NCI-H2081 treated with DMSO at 0.1 percent for 48 hours (cell line): ENCODE measurements around the gene KRTAP2-4.
"Not testable (repeated sequence)": the region's sequence is repeated elsewhere in the genome, so short reads cannot be mapped to it uniquely, and the experiment has no call there.

Experiments
- DNase-seq: peaks from one replicate; lab custom pipeline; 2025; lab: John Stamatoyannopoulos, UW

Gene KRTAP2-4

DNA sequence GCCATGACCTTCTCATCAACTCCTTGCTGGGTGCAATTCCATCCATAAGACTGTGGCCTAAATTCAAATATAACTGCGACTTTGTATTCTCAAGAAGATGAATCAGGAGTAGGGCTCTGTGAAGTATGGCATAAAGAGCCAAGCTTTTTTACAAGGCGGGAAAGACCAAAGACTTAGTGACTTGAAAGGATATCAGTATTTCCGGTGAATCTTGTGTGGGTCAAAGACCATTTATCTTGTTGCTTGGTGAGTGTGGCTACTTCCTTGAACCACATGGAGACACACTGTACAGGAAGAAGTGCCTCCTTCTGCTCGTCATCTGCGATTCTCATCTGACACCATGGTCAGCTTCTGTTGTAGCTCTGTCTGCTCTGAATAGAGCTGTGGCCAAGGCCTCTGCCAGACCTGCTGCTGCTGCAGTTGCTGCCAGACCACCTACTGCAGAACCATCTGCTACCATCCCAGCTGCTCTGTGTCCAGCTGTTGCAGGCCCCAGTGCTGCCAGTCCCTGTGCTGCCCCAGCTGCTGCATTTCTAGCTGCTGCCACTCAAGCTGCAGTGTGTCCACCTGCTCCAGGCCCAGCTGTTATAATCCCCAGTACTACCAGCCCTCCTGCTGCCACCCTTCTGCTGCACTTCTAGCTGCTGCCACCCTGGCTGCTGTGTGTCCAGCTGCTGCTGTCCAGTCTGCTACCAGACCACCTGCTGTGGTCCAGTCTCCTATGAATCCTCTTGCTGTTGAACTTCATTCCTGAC is 6.1 kb upstream of the KRTAP2-4 start:
- no peak for DNase-seq

DNA sequence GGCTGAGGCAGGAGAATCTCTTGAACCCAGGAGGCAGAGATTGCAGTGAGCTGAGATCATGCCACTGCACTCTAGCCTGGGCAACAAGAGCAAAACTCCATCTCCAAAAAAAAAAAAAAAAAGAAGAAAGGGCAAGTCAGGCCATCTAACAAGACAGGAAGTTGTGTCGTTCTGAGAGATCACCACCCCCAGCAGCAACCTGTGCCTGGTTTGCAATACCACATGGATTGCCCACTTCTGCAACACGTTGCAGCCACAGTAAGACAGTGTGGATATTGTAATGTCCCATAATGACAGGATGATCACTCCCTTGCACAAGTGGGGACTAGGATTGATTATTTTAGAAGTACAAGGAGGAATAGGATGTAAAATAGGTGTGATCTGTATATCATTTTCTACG is 3.4 kb upstream of the KRTAP2-4 start:
- no peak for DNase-seq

DNA sequence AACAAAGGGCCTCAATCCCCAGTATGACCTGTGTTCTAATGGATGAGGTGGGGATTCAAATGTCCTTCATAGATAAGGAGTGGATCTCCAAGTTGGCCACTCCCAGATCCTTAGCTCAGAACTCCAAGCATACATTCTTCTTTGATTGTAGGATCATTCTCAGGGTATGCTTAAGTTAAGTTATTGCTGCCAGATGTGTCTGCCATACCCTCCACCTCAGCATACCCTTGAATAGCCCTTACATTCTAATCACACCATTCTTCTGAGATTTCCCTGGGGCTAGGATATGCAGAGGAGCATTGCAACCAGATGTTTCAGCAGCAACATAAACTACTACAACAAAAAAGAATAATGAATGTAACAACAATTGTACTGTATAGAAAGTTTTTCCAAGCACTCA is 1.6 kb upstream of the KRTAP2-4 start:
- no peak for DNase-seq

DNA sequence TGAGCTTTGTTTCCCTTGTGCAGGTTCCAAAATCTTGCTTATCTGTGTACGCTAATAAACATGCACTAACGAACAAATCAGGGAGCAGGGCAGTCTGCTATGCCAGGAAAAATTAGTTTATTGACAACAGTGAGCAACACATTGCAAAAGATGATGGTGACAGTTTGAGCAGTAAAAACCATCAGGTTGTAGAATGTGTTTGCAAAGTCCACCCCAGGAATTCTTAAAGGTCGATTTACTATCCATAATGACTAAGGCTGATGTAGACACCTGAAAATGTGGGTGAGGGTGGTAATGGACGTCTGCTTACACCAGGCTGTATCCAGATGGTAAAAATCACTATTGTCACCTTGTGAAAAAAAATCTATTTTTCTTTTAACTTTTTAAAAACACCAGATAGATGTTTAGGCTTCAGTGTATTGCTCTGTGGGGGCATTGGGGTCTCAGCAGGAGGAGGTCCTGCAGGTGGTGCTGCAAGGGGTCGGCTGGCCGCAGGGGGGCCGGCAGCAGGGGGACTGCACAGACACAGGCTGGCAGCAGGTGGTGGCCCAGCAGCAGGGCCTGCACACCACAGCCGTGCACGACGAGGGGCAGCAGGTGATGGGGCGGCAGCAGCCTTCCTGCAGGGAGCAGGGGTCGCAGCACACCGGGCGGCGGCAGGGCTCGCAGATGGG is 526 bp downstream of the KRTAP2-4 start:
- DNase-seq, result not testable (repeated sequence)

DNA sequence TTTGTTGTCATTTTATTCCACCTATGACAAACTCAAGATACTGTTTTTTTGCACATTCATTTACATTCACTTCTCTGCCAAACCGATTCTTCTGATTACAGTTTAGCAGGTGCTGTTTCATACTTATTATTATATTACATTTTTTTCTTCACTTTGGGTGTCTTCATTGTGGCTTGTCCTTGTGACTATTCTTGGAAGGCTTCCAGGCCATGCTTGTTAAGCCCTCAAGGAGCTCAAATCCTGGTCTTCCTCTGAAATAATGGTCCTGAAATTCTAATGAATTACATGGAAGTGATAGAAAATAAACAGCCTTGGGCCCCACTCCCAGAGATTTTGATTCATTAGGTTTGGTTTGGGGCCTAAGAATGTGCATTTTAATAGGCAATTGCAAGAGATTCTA is 1.4 kb downstream of the KRTAP2-4 start:
- no peak for DNase-seq

DNA sequence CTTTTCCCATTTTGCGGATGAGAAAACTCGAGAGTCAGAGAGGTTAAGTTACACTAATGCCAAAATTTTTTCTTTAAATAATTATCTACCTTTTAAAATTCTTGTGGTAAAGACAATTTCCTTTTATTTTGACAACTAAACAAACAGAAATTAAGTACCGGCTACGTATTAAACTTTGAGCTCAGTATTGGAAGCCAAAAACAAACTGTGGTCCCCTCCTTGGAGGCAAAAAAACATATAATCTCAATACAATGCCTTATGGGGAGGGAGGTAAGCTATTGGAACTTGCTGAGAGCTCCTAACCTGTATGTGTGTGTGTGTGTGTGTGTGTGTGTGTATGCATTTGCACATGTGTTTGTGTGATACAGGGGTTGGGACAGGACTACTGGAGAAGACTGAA is 2.2 kb downstream of the KRTAP2-4 start:
- DNase-seq, result no peak

DNA sequence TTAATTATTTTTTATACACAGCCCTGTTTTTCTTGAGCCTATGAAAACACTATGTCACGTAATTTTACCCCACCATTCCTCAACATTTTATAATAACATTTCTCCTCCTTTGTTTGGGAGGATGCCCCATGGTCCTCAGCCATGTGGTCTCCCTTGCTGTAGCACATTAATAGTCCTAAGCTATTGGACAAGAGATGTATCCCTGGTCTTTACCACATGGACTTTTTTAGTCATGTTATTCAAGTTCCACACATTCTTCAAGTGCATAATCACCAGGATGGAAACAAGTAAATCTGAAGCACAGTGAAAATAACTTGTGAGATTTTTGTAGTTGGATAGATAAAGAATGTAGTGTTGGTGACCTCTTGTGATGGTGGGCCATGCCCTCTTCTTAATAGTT is 3.7 kb downstream of the KRTAP2-4 start:
- no peak for DNase-seq

DNA sequence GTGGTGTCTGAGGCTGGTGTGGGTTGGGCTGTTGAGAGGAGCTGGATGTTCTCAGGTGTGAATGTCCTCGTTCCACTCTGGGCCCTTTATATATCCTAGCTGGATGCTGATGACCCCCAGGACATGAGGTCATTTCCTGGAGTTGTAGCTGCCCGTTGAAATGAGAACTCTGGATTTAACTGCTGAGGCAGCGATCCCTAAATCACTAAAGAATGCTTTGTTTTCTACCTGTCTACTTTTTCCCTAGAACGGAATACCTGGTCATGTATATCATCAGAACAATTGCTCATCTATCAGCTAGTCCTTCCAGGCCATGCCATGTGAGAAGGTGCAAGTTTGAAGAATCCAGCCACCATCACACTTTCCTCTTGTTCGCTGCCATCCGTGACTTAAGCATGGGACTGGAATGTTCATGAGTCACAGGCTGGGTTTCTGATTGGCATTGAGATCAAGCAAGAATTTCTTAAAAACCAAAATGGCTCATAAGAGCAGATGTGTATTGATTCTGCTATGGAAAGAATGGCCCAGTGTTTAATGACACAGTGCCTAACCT is 5.6 kb downstream of the KRTAP2-4 start, which contains the start of gene KRTAP2-3:
TSS of gene KRTAP2-3 (minus strand) at position 63 of the 553 bp plus-strand sequence. CDS start 64 bp downstream, outside the sequence.
- no peak for DNase-seq

DNA sequence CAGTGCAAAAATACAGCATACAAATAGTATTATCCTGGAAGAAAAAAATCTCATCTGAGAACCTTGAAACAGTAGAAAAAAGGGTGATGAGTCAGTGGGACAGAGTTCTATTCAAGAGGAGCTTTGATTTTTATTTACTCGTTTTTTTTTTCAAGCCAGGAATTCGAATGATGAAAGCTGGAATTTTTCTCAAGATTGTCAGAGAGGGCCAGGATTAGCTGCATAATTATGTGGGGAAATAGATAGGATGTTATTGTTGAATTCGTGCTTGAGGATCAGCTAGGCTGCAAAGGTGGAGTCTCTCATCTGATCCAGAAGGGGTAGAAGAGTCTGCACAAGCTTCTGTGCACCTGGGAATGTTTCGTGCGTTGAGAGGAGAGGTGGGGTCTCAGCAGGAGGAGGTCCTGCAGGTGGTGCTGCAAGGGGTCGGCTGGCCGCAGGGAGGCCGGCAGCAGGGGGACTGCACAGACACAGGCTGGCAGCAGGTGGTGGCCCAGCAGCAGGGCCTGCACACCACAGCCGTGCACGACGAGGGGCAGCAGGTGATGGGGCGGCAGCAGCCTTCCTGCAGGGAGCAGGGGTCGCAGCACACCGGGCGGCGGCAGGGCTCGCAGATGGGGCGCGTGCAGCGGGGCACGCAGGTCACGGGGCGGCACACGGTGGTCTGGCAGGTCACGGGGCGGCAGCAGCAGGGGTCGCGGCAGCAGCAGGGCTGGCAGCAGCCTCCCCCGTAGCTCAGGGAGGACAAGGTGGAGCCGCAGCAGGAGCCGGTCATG is 6.2 kb downstream of the KRTAP2-4 start:
- DNase-seq, result not testable (repeated sequence)

DNA sequence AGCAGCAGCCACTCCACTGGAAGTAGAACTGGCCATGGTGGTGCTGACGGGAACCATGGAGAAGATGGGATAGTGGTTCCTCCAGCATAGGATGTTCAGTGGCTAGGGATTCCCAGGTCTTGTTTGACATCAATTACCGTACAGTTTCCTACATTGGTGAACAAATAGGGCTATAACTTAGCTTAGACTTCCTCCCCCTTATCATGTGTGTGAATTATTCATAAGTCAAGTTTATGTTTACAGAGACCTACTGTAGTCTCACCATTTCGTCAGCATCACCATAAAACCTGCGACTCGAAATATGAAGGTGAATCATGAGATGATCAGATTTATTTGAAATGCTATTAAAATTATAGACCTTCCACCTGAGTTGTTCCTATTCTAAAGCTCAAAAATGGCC is 6.9 kb downstream of the KRTAP2-4 start:
- DNase-seq, result no peak

DNA sequence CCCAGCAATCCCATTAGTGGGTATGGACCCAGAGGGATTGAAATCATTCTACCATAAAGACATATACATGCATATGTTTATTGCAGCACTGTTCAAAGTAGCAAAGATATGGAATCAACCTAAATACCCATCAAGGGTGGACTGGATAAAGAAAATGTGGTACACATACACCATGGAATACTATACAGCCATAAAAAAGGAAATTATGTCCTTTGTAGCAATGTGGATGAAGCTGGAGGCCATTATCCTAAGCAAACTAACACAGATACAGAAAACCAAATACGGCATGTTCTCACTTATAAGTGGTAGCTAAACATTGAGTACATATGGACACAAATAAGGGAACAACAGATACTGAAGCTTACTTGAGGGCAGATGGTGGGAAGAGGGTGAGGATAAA is 8.1 kb downstream of the KRTAP2-4 start:
- no peak for DNase-seq

DNA sequence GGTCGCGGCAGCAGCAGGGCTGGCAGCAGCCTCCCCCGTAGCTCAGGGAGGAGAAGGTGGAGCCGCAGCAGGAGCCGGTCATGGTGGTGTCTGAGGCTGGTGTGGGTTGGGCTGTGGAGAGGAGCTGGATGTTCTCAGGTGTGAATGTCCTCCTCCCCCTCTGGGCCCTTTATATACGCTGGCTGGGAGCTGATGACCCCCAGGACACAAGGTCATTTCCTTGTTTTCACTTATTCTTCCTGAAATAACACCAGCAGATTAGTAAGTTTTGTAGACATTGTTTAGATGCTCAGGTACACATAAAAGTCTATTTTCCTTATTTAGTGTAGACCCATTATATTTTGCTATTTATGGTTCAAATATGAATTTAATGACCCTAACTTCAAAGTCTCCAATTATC is 10.5 kb downstream of the KRTAP2-4 start, which contains the start of gene KRTAP2-2:
TSS of gene KRTAP2-2 (minus strand) at position 101 of the 400 bp plus-strand sequence. CDS start at position 82, 19 bp downstream.
- not testable (repeated sequence) for DNase-seq

DNA sequence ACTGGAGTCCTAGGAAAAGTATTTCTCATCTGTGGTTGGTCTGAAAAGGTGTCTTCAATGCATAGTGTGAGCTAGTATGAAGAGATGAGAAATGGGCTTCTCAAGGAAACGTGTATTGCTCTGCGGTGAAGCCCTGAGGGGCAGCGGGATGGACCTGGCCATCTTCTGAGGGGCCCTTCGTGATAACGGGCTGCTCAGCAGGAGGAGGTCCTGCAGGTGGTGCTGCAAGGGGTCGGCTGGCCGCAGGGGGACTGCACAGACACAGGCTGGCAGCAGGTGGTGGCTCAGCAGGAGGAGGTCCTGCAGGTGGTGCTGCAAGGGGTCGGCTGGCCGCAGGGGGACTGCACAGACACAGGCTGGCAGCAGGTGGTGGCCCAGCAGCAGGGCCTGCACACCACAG is 11.1 kb downstream of the KRTAP2-4 start:
- not testable (repeated sequence) for DNase-seq

DNA sequence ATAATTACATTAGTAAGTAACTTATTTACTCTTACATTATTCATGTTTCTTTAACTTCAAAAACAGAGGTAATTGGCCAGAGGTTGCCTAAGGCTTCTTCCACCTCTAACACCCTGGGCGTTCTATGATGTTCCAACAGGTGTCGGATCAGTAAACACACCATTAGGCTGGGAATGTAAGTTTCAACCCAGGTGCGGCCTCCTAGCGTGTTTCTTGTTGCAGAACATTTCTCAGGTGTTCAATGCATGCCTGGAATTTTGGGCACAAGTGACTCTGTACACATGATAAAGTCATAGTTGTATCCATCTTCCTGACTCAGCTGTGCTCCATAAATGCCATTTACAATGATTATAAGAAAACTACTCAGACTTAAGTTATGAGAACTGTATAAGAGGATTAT is 11.7 kb downstream of the KRTAP2-4 start:
- no peak for DNase-seq

DNA sequence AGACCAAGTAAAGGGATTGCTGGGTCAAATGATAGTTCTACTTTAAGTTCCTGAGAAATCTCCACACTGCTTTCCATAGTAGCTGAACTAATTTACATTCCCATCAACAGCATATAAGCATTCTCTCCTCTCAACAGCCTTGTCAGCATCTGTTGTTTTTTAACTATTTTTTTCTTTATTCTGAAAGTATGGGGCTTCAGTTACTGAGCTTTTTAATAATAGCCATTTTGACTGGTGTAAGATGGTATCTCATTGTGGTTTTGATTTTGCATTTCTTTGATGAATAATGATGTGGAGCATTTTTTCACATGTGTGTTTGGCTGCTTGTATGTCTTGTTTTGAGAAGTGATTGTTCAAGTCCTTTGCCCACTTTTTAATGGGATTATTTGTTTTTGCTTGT is 13.1 kb downstream of the KRTAP2-4 start:
- DNase-seq, result no peak

DNA sequence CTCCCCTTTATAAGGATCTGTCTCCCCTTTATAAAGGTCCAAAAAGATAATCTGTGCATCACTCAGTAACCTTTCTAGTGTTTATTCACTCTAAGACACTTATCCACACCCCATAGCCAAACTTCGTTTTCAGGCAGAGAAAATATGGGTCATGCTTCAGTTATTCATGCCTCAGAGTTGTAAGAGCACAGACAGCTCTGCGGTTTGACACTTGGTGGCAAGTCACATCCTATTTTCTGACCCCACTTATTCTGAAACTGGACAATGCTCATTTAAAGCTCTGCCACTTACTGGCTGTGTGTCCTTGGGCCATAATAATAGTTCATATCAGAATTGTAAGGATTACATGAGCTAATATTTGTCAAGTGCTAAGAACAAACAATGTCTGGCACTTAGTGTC is 16.6 kb downstream of the KRTAP2-4 start:
- DNase-seq, result no peak

DNA sequence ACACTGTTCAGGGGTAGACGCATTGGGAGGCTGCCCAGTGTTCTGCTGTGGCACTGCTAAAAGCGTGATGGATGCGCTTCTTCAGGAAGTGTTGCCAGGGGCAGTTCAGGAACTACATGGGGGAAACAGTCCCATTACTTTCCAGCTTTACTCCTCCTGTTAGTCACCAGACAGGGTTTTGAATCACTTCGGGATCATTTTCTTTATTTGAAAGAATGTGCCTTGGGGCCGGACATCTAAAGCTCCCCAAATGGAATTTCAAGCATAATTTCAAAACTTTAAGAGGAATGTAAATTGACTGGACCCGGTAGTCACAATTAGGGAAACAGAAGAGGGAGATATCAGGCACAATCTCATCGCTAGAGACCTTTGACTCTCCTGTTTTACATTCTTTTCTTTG is 17.2 kb downstream of the KRTAP2-4 start:
- no peak for DNase-seq

DNA sequence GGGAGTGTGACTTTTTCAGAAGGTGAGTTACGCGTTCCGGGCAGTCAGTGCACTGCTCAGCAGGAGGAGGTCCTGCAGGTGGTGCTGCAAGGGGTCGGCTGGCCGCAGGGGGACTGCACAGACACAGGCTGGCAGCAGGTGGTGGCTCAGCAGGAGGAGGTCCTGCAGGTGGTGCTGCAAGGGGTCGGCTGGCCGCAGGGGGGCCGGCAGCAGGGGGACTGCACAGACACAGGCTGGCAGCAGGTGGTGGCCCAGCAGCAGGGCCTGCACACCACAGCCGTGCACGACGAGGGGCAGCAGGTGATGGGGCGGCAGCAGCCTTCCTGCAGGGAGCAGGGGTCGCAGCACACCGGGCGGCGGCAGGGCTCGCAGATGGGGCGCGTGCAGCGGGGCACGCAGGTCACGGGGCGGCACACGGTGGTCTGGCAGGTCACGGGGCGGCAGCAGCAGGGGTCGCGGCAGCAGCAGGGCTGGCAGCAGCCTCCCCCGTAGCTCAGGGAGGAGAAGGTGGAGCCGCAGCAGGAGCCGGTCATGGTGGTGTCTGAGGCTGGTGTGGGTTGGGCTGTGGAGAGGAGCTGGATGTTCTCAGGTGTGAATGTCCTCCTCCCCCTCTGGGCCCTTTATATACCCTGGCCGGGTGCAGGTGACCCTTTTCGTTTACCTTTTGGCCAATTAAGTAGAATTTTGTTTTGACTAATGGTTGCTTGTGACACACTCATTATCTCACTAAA is 18.8 kb downstream of the KRTAP2-4 start, which contains the start of gene KRTAP2-1:
TSS of gene KRTAP2-1 (minus strand) at position 582 of the 731 bp plus-strand sequence. CDS start at position 533, 49 bp downstream.
- DNase-seq, result not testable (repeated sequence)

DNA sequence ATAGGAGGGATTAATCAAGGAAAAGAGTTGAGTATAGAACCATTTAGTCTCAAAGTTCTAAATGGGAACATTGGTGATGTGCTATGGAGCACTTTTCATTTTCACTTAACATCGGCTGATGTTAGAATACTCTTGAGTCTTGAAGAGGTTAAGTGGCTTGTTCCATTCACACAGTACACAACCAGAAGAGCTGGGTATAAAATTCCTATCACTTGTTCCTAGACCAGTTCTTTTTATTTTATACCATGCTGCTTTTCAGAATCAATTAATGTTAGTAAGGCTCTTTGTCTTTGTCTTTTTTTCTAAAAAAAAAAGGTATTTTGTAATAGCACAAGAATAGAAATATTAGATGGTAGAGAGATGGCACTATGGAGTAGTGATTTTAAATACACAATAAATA is 22.7 kb downstream of the KRTAP2-4 start:
- DNase-seq, result no peak

DNA sequence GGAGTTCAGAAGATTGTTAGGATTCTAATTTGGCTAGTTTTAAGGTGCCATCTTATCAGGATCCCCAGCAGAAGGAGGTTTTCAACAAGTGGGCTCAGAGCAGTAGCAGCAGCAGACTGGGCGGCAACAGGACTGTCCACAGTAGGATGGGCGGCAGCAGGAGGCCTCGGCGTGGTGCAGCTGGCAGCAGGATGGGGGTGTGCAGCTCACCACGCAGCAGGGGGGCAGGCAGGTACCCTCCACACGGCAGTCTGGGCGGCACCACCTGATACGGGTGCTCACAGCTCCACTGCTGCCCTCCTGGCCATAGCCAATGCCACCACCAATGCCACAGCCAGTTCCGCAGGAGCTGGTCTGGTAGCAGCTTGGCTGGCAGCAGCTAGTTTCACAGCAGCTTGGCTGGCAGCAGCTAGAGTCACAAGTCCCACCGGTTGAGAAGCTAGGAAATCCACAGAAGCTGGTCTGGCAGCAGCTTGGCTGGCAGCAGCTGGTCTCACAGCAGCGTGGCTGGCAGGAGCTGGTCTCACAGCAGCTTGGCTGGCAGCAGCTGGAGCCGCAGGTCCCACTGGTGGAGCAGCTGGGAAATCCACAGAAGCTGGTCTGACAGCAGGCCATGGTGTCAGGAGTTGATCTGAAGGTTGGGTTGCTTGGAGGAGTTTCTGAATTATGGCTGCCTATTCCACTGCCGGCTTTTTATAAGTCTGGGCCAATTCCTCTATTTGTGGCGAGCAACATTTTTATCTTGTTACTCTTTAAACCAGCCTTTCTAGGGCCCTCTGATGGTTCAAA is 24.7 kb downstream of the KRTAP2-4 start, which contains the start of gene KRTAP1-1:
TSS of gene KRTAP1-1 (minus strand) at position 668 of the 789 bp plus-strand sequence. CDS start at position 615, 53 bp downstream.
- not testable (repeated sequence) for DNase-seq
